ENCODE results near the gene CCR5.

DNA sequence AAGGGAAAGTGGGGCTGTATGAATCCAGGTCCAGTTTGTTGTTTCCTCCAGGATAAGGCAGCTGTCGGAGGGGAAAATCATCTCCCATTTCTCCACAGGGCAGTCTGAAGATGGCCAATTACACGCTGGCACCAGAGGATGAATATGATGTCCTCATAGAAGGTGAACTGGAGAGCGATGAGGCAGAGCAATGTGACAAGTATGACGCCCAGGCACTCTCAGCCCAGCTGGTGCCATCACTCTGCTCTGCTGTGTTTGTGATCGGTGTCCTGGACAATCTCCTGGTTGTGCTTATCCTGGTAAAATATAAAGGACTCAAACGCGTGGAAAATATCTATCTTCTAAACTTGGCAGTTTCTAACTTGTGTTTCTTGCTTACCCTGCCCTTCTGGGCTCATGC is 37.2 kb downstream of the CCR5 start:
- TF ChIP-seq POLR2A (IDR thresholded peaks at IDR 0.05): no peak
- TF ChIP-seq CTCF (IDR thresholded peaks at IDR 0.05): no peak

All from Peyer's patch (tissue), 4 donors.